Right cardiac atrium (tissue), 5 donors: ENCODE data around the gene DPP10. TPM values are rescaled to one million over a fixed set of nuclear protein-coding genes. Genes with fewer than 3 reads are reported as not detected.

Experiments used
- ATAC-seq, 2 donors: fragments of 200-7000 bp; cut with Tn5 transposase; one replicate each; pipeline versions ENCODE4 v1.8.0 to v1.9.1; 2020; ENCODE audit warnings: moderate library complexity in 2 of 2, mild to moderate bottlenecking in 1 of 2
- DNase-seq, 3 donors: peaks; one replicate each; pipeline ENCODE4 v3.0.0-alpha.2; 2020
- H3K27ac ChIP-seq: one replicate; pipeline ENCODE4 v1.5.1; 2013; ENCODE audit warnings: mild to moderate bottlenecking, low read length, control low read depth, moderate library complexity
- H3K27me3 ChIP-seq: one replicate; pipeline ENCODE4 v1.6.1; 2013; ENCODE audit not compliant: control insufficient read depth, insufficient read depth
- H3K4me1 ChIP-seq: one replicate; pipeline ENCODE4 v1.6.1; 2013; ENCODE audit warnings: low read length; ENCODE audit not compliant: control insufficient read depth, insufficient read depth
- H3K4me3 ChIP-seq: one replicate; pipeline ENCODE4 v1.5.1; 2013; ENCODE audit warnings: low read length, control low read depth
- H3K9me3 ChIP-seq: one replicate; pipeline ENCODE4 v1.6.1; 2013; ENCODE audit warnings: low read length; ENCODE audit not compliant: control insufficient read depth
- WGBS: extraction: QIAGEN DNeasy Blood & Tissue Kit; methylation state at CpG from one replicate; pipeline ENCODE4 v1.1.7; 2013; 5-methylcytosine and 5-hydroxymethylcytosine counted together
- intact Hi-C, 4 donors: fragments of 100-400 bp; cut with DNase I; formaldehyde crosslinking; loops; one replicate each; pipeline versions ENCODE4 v1.11.0 to v1.14.0; 2022 to 2023
- polyA plus RNA-seq: library from polyadenylated mRNA; stranded (reverse); fragments of 200-250 nt; gene quantifications from one replicate; pipeline ENCODE4 v1.2.3, GENCODE V29; 2013
- total RNA-seq, 4 donors: library from RNA; stranded (reverse); fragmentation: NEBNext Ultra II Directional; extraction: Animal tissue kit (Norgen Biotek cat#: 25700); gene quantifications; one replicate each; pipeline ENCODE4 v1.2.1, GENCODE V29; 2021
- donor health status: healthy with polysubstance abuse.
- donor health status: DM: no; HTN: yes; CAD: no.
- donor health status: DM: no; HTN: no; CAD: no.
- donor health status: DM: no; HTN: yes; CAD: no; lungs with severe emphysema.
- donor health status: DM: yes; HTN: yes; CAD: no.

The DPP10 gene
- total and polyA plus RNA-seq, 5 donors = 0.05 to 0.74 (median 0.23) TPM; not detected in 2

- DNase-seq (no peak), ATAC-seq (no peak)
- Histone ChIP-seq H3K27ac (no peak overlapping the region), H3K9me3 (no peaks in the 10 kb centered on the region), H3K4me3 (no peak overlapping the region), H3K4me1 (no peaks in the 10 kb centered on the region), H3K27me3 (no peaks in the 10 kb centered on the region)
- intact Hi-C loops = no loop called here
These were observed 1111.7 kb downstream of the DPP10 start for GRCh38 chr2:115554153-115554552.

- 68% methylated on average over 1 of the region's 1 CpG for WGBS
- intact Hi-C loops = no loop called here
- Histone ChIP-seq H3K4me1 (no peaks in the 10 kb centered on the region), H3K9me3 (no peaks in the 10 kb centered on the region), H3K27me3 (no peaks in the 10 kb centered on the region), H3K27ac (no peak overlapping the region), H3K4me3 (no peak overlapping the region)
- ATAC-seq (no peak), DNase-seq (no peak)
These were observed 1116.3 kb downstream of the DPP10 start for GRCh38 chr2:115558725-115559124.

- no peaks in the 10 kb centered on the region for H3K9me3 ChIP-seq
- no peak for DNase-seq
- no peaks in the 10 kb centered on the region for H3K4me1 ChIP-seq
- ATAC-seq = no peak
- H3K4me3 ChIP-seq = no peak overlapping the region
- intact Hi-C loops = no loop called here
- WGBS = 87% methylated on average over 4 of the region's 4 CpGs
- H3K27me3 ChIP-seq = no peaks in the 10 kb centered on the region
- H3K27ac ChIP-seq = no peak overlapping the region
These were observed 1118.2 kb downstream of the DPP10 start for GRCh38 chr2:115560666-115561065.

GRCh38 chr2:115568643-115569042 is 1126.2 kb downstream of the DPP10 start:
- 75% methylated on average over 1 of the region's 1 CpG for WGBS
- intact Hi-C loops = no loop called here

GRCh38 chr2:115569547-115569946 is 1127.1 kb downstream of the DPP10 start:
- H3K27ac ChIP-seq = no peak overlapping the region
- intact Hi-C loops = no loop called here
- H3K9me3 ChIP-seq = no peaks in the 10 kb centered on the region
- H3K4me1 ChIP-seq = no peaks in the 10 kb centered on the region
- 70% methylated on average over 2 of the region's 2 CpGs for WGBS
- no peak for ATAC-seq
- H3K27me3 ChIP-seq = no peaks in the 10 kb centered on the region
- H3K4me3 ChIP-seq = no peak overlapping the region
- no peak for DNase-seq

More at GRCh38 chr2:115568643-115569042, 1126.2 kb downstream of the DPP10 start:
- no peaks in the 10 kb centered on the region for H3K9me3 ChIP-seq
- ATAC-seq (no peak), DNase-seq (no peak)
- H3K4me1 ChIP-seq = no peaks in the 10 kb centered on the region
- H3K27ac ChIP-seq = no peak overlapping the region
- H3K27me3 ChIP-seq = no peaks in the 10 kb centered on the region
- no peak overlapping the region for H3K4me3 ChIP-seq

- no peaks in the 10 kb centered on the region for H3K27me3 ChIP-seq
- no peaks in the 10 kb centered on the region for H3K9me3 ChIP-seq
- no peak for ATAC-seq
- intact Hi-C loops = no loop called here
- no peak overlapping the region for H3K4me3 ChIP-seq
- H3K4me1 ChIP-seq = no peaks in the 10 kb centered on the region
- H3K27ac ChIP-seq = no peak overlapping the region
- no peak for DNase-seq
These were observed 1130.3 kb downstream of the DPP10 start for GRCh38 chr2:115572746-115573145.

GRCh38 chr2:115573756-115574155 is 1131.3 kb downstream of the DPP10 start:
- no peak for ATAC-seq
- H3K27me3 ChIP-seq = no peaks in the 10 kb centered on the region
- no peak overlapping the region for H3K4me3 ChIP-seq
- 82% methylated on average over 4 of the region's 4 CpGs for whole genome bisulfite sequencing
- intact Hi-C loops = no loop called here
- H3K4me1 ChIP-seq = no peaks in the 10 kb centered on the region
- no peaks in the 10 kb centered on the region for H3K9me3 ChIP-seq
- no peak overlapping the region for H3K27ac ChIP-seq
- no peak for DNase-seq

- Histone ChIP-seq H3K4me1 (no peaks in the 10 kb centered on the region), H3K9me3 (no peaks in the 10 kb centered on the region), H3K4me3 (no peak overlapping the region), H3K27me3 (no peaks in the 10 kb centered on the region), H3K27ac (no peak overlapping the region)
- intact Hi-C loops = no loop called here
- DNase-seq (no peak), ATAC-seq (no peak)
- WGBS = 56% methylated on average over 5 of the region's 5 CpGs
These were observed 1132.2 kb downstream of the DPP10 start for GRCh38 chr2:115574667-115575066.

- Histone ChIP-seq H3K27ac (no peak overlapping the region), H3K27me3 (no peaks in the 10 kb centered on the region), H3K4me1 (no peaks in the 10 kb centered on the region), H3K9me3 (no peaks in the 10 kb centered on the region), H3K4me3 (no peak overlapping the region)
- ATAC-seq = no peak
- 88% methylated on average over 5 of the region's 5 CpGs for WGBS
- no peak for DNase-seq
- intact Hi-C loops = no loop called here
These were observed 1138.3 kb downstream of the DPP10 start for GRCh38 chr2:115580784-115581183.

GRCh38 chr2:115584507-115584906 is 1142.1 kb downstream of the DPP10 start:
- Histone ChIP-seq H3K27me3 (no peaks in the 10 kb centered on the region), H3K9me3 (no peaks in the 10 kb centered on the region), H3K4me1 (no peaks in the 10 kb centered on the region), H3K27ac (no peak overlapping the region), H3K4me3 (no peak overlapping the region)
- WGBS = 85% methylated on average over 2 of the region's 2 CpGs
- ATAC-seq = no peak
- intact Hi-C loops = no loop called here
- no peak for DNase-seq

GRCh38 chr2:115596659-115597375 is 1154.4 kb downstream of the DPP10 start:
- intact Hi-C loops = no loop called here
- H3K27ac ChIP-seq = no peak overlapping the region
- ATAC-seq (no peak), DNase-seq (no peak)
- H3K4me1 ChIP-seq = no peaks in the 10 kb centered on the region
- no peak overlapping the region for H3K4me3 ChIP-seq
- H3K9me3 ChIP-seq = no peaks in the 10 kb centered on the region
- H3K27me3 ChIP-seq = no peaks in the 10 kb centered on the region
- WGBS = 35% methylated on average over 3 of the region's 3 CpGs

- 80% methylated on average over 7 of the region's 7 CpGs for WGBS
These were observed 1160.8 kb downstream of the DPP10 start for GRCh38 chr2:115603285-115603684.

More at GRCh38 chr2:115603285-115603684, 1160.8 kb downstream of the DPP10 start:
- H3K27ac ChIP-seq = no peak overlapping the region
- H3K4me3 ChIP-seq = no peak overlapping the region
- H3K4me1 ChIP-seq = no peaks in the 10 kb centered on the region
- no peak for ATAC-seq
- no peak for DNase-seq
- intact Hi-C loops = no loop called here
- H3K27me3 ChIP-seq = no peaks in the 10 kb centered on the region
- H3K9me3 ChIP-seq = no peaks in the 10 kb centered on the region
